Measurements from ENCODE around the gene ZNF831. TPM values are rescaled to one million over a fixed set of nuclear protein-coding genes. Genes with fewer than 3 reads are reported as not detected.

The ZNF831 gene
- total RNA-seq, 4 donors from 2014 or later, result 0.20 to 0.30 (median 0.24) TPM

- TF ChIP-seq POLR2A (IDR thresholded peaks at IDR 0.05) (no peak), CTCF (IDR thresholded peaks at IDR 0.05) (no peak)
- intact Hi-C loops (cut with DNase I; ENCODE audit: low total_unique reads), result loop anchor here (5.0 kb wide), 1 partner anchor 137 kb away; no protein-coding TSS in a partner anchor
- no peak overlapping the region for H3K4me3 ChIP-seq (ENCODE audit: low read depth, poor library complexity, severe bottlenecking)
- 90 to 92% methylated on average over 8 of the region's 8 CpGs for WGBS, 2 donors
- DNase-seq (ENCODE audit: low spot score in 2 of 2), result no peak
Observed at GRCh38 chr20:59224236-59224635, 60.6 kb downstream of the ZNF831 start.

GRCh38 chr20:59230385-59230784 lies 66.8 kb downstream of the ZNF831 start:
- no peak overlapping the region for H3K4me3 ChIP-seq (ENCODE audit: low read depth, poor library complexity, severe bottlenecking)
- WGBS, 2 donors, result 96 to 100% methylated on average over 1 of the region's 1 CpG
- DNase-seq (ENCODE audit: low spot score in 2 of 2), result no peak
- intact Hi-C loops (cut with DNase I; ENCODE audit: low total_unique reads), result no loop called here
- TF ChIP-seq CTCF (IDR thresholded peaks at IDR 0.05) (no peak), POLR2A (IDR thresholded peaks at IDR 0.05) (no peak)

- no peak overlapping the region for H3K4me3 ChIP-seq (ENCODE audit: low read depth, poor library complexity, severe bottlenecking)
- DNase-seq (ENCODE audit: low spot score in 2 of 2), result no peak
- intact Hi-C loops (cut with DNase I; ENCODE audit: low total_unique reads), result no loop called here
- 61 to 68% methylated on average over 8 of the region's 8 CpGs for WGBS, 2 donors
- TF ChIP-seq POLR2A (IDR thresholded peaks at IDR 0.05), result no peak
Observed at GRCh38 chr20:59231124-59231804, 67.6 kb downstream of the ZNF831 start.

GRCh38 chr20:59232618-59233017 lies 69.0 kb downstream of the ZNF831 start:
- intact Hi-C loops (cut with DNase I; ENCODE audit: low total_unique reads), result no loop called here

GRCh38 chr20:59235226-59235625 lies 71.6 kb downstream of the ZNF831 start:
- no peak for DNase-seq (ENCODE audit: low spot score in 2 of 2)
- 78 to 79% methylated on average over 5 of the region's 5 CpGs for WGBS, 2 donors
- no peak overlapping the region for H3K4me3 ChIP-seq (ENCODE audit: low read depth, poor library complexity, severe bottlenecking)
- intact Hi-C loops (cut with DNase I; ENCODE audit: low total_unique reads), result no loop called here
- TF ChIP-seq CTCF (IDR thresholded peaks at IDR 0.05), result no peak
- TF ChIP-seq POLR2A (IDR thresholded peaks at IDR 0.05), result no peak

More at GRCh38 chr20:59232618-59233017, 69.0 kb downstream of the ZNF831 start:
- DNase-seq (ENCODE audit: low spot score in 2 of 2), result no peak
- H3K4me3 ChIP-seq (ENCODE audit: low read depth, poor library complexity, severe bottlenecking), result no peak overlapping the region
- WGBS, 2 donors, result 48 to 55% methylated on average over 3 of the region's 3 CpGs
- TF ChIP-seq POLR2A (IDR thresholded peaks at IDR 0.05) (no peak), CTCF (IDR thresholded peaks at IDR 0.05) (no peak)

GRCh38 chr20:59240006-59240405 lies 76.4 kb downstream of the ZNF831 start:
- 80 to 83% methylated on average over 4 of the region's 4 CpGs for WGBS, 2 donors
- no peak for DNase-seq (ENCODE audit: low spot score in 2 of 2)
- TF ChIP-seq POLR2A (IDR thresholded peaks at IDR 0.05) (no peak), CTCF (IDR thresholded peaks at IDR 0.05) (no peak)
- H3K4me3 ChIP-seq (ENCODE audit: low read depth, poor library complexity, severe bottlenecking), result no peak overlapping the region
- intact Hi-C loops (cut with DNase I; ENCODE audit: low total_unique reads), result no loop called here

Measured in lower leg skin (tissue), 4 donors.